Natural killer cell (primary cell): ENCODE measurements around the gene ESPNL. TPM values are rescaled to one million over a fixed set of nuclear protein-coding genes. Genes with fewer than 3 reads are reported as not detected.

Experiments
- ATAC-seq, 3 donors: fragments of 150-1000 bp in 2 of 3; fragments of 200-7000 bp in 1 of 3; cut with Tn5 transposase; 1 replicate in 1 of 3; 2 replicates in 2 of 3; pipeline ENCODE4 v1.10.0; 2021; ENCODE audit warnings: mild to moderate bottlenecking in 2 of 3, moderate library complexity in 2 of 3
- DNase-seq, 2 donors: peaks; one replicate each; pipeline versions ENCODE4 v3.0.0 to v3.0.0-alpha.2; 2013 to 2021; ENCODE audit warnings: mixed read lengths in 1 of 2
- H3K27ac ChIP-seq: one replicate; pipeline ENCODE4 v1.5.1; 2013; ENCODE audit warnings: mild to moderate bottlenecking, low read length
- H3K27me3 ChIP-seq: one replicate; pipeline ENCODE4 v1.6.1; 2013; ENCODE audit warnings: low read length; ENCODE audit not compliant: control insufficient read depth, insufficient read depth
- H3K36me3 ChIP-seq: one replicate; pipeline ENCODE4 v1.6.1; 2013; ENCODE audit warnings: low read length; ENCODE audit not compliant: control insufficient read depth, insufficient read depth
- H3K4me1 ChIP-seq: one replicate; pipeline ENCODE4 v1.6.1; 2013; ENCODE audit warnings: low read length; ENCODE audit not compliant: control insufficient read depth, insufficient read depth
- H3K4me3 ChIP-seq: one replicate; pipeline ENCODE4 v1.5.1; 2013; ENCODE audit warnings: low read length
- H3K9me3 ChIP-seq: one replicate; pipeline ENCODE4 v1.6.1; 2013; ENCODE audit warnings: low read length; ENCODE audit not compliant: control insufficient read depth, insufficient read depth
- H3K27ac Mint-ChIP-seq, 2 donors: one replicate each; pipeline ENCODE4 v1.8.0; 2022; ENCODE audit warnings: mild to moderate bottlenecking in 2 of 2, mixed read lengths in 2 of 2, moderate library complexity in 1 of 2
- H3K27me3 Mint-ChIP-seq, 2 donors: one replicate each; pipeline ENCODE4 v1.8.0; 2022; ENCODE audit warnings: low read depth in 2 of 2, mixed read lengths in 2 of 2
- H3K36me3 Mint-ChIP-seq: one replicate; pipeline ENCODE4 v1.8.0; 2022; ENCODE audit warnings: mixed read lengths
- H3K4me1 Mint-ChIP-seq, 2 donors: one replicate each; pipeline ENCODE4 v1.8.0; 2022; ENCODE audit warnings: mixed read lengths in 2 of 2
- H3K4me3 Mint-ChIP-seq: one replicate; pipeline ENCODE4 v1.8.0; 2022; ENCODE audit warnings: mild to moderate bottlenecking, moderate library complexity, mixed read lengths
- H3K9me3 Mint-ChIP-seq, 2 donors: one replicate each; pipeline ENCODE4 v1.8.0; 2022; ENCODE audit warnings: mixed read lengths in 2 of 2
- WGBS: methylation state at CpG from one replicate; pipeline ENCODE4 v1.1.7; 2013; ENCODE audit warnings: missing lambda C conversion rate; ENCODE audit not compliant: insufficient coverage; 5-methylcytosine and 5-hydroxymethylcytosine counted together
- intact Hi-C: fragments of 100-400 bp; cut with micrococcal nuclease; formaldehyde crosslinking; loops from one replicate; pipeline ENCODE4 v1.14.2; 2022
- total RNA-seq, 4 donors: library from RNA; stranded (reverse); fragments of 120-200 nt in 1 of 4; gene quantifications; one replicate each; pipeline versions ENCODE4 v1.2.3 to v1.2.4, GENCODE V29; 2013 to 2022
- TF ChIP-seq, protein P1 (sequence below): fragments of 200-600 bp; IDR thresholded peaks from one replicate; pipeline ENCODE4 v1.8.0; 2022; ENCODE audit warnings: antibody characterized with exemption

ESPNL gene
- total RNA-seq, 3 donors from 2014 or later (not counting 1 experiment from before 2014, with no cell fraction given) = not detected

DNA sequence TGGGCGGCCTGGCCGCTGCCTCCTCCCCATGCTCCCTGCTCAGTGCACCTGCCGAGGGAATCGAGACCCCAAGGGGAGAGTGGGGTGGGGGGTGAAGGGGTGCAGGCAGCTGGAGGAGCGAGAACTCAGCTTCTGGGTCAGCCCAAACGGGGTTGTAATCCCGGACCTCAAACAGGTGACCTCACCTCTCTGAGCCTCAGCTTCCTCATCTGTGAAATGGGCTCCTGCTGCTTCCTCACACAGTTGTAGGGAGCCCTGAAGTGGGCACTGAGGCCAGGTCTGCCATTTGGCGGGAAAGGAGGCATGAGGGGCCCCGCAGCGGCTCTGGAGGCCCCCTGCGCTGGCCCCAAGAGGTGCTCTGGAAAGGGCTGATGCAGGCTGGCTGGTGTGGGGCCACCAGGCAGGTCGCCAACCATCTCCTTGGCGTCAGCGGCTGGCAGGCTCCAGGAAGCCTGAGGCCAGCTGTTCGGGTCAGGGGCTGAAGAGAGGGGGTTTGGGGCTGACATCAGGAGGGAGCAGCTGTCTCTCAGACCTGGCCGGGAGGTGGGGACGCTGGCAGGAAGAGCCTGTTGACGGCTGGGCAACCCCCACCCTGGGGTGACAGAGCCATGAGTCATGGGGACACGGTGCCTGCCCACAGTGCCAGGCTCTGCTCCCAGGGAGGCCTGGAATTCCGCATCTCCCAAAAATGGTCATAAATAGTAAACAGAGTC is 43.3 kb downstream of the ESPNL start:
- no peaks in the 10 kb centered on the region for H3K36me3 Mint-ChIP-seq
- ATAC-seq = peak in 2 of 3 donors; percentile 32 to 69
- H3K9me3 ChIP-seq = no peaks in the 10 kb centered on the region
- WGBS = 62% methylated on average over 20 of the region's 20 CpGs
- no peak for DNase-seq
- no peaks in the 10 kb centered on the region for H3K9me3 Mint-ChIP-seq
- H3K27me3 ChIP-seq = no peaks in the 10 kb centered on the region
- no peaks in the 10 kb centered on the region for H3K27me3 Mint-ChIP-seq
- TF ChIP-seq, protein P1, sequence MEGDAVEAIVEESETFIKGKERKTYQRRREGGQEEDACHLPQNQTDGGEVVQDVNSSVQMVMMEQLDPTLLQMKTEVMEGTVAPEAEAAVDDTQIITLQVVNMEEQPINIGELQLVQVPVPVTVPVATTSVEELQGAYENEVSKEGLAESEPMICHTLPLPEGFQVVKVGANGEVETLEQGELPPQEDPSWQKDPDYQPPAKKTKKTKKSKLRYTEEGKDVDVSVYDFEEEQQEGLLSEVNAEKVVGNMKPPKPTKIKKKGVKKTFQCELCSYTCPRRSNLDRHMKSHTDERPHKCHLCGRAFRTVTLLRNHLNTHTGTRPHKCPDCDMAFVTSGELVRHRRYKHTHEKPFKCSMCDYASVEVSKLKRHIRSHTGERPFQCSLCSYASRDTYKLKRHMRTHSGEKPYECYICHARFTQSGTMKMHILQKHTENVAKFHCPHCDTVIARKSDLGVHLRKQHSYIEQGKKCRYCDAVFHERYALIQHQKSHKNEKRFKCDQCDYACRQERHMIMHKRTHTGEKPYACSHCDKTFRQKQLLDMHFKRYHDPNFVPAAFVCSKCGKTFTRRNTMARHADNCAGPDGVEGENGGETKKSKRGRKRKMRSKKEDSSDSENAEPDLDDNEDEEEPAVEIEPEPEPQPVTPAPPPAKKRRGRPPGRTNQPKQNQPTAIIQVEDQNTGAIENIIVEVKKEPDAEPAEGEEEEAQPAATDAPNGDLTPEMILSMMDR = no peak
- H3K27ac Mint-ChIP-seq = peak overlapping the region in 1 of 2 donors; percentile 31
- peaks cover 8 to 9% of the 10 kb centered on the region in 2 donors for H3K4me1 Mint-ChIP-seq
- peaks cover 20% of the 10 kb centered on the region for H3K4me1 ChIP-seq
- intact Hi-C loops = no loop called here
- no peaks in the 10 kb centered on the region for H3K36me3 ChIP-seq
- H3K27ac ChIP-seq = no peak overlapping the region
- no peak overlapping the region for H3K4me3 Mint-ChIP-seq
- no peak overlapping the region for H3K4me3 ChIP-seq

DNA sequence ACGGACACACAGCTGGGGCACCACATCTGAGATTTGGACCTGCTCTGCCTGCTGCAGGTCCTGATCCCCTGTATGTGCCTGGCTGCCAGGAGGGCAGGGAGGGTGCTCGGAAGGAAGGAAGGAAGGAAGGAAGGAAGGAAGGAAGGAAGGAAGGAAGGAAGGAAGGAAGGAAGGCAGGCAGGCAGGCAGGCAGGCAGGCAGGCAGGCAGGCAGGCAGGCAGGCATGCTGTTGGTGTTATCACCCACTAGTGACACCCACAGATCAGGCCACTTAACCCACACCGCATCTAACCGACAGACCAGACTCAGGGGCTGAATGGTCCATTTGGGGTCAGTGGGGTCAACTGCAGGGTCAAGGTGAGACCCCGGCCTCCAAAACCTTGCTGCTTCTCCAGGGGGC is 44.1 kb downstream of the ESPNL start:
- DNase-seq (no peak), ATAC-seq (no peak)
- peaks cover 11% of the 10 kb centered on the region for H3K4me1 ChIP-seq
- WGBS = 75% methylated on average over 5 of the region's 5 CpGs
- H3K27ac ChIP-seq = no peak overlapping the region
- H3K4me3 Mint-ChIP-seq = no peak overlapping the region
- no peaks in the 10 kb centered on the region for H3K27me3 Mint-ChIP-seq
- H3K9me3 Mint-ChIP-seq = no peaks in the 10 kb centered on the region
- H3K36me3 ChIP-seq = no peaks in the 10 kb centered on the region
- peak overlapping the region in 1 of 2 donors; percentile 31 for H3K27ac Mint-ChIP-seq
- intact Hi-C loops = no loop called here
- no peaks in the 10 kb centered on the region for H3K9me3 ChIP-seq
- H3K4me3 ChIP-seq = no peak overlapping the region
- TF ChIP-seq, protein P1 = no peak
- H3K36me3 Mint-ChIP-seq = no peaks in the 10 kb centered on the region
- H3K27me3 ChIP-seq = no peaks in the 10 kb centered on the region
- peaks cover 8 to 9% of the 10 kb centered on the region in 2 donors for H3K4me1 Mint-ChIP-seq

DNA sequence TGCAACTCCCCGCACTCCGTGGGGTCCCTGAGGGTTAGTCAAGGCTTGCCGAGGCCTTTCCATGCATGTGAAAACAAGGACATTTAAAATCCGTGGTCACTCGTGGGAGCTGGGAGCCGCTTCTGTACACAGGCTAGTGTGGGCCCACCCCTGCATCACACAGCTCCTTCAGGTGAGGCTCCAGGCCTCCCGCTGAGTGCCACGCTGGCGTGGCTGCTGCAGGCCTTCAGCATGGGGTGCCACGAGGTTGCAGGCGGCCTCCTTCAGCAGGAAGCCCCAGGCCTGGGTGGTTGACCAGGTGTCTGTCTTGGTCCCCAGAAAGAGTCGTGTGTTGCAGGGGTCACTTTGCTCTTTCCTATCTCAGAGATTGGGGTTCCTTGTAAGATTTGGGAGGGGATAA is 44.9 kb downstream of the ESPNL start:
- ATAC-seq = no peak
- Mint-ChIP-seq H3K27ac (no peak overlapping the region), H3K27me3 (no peaks in the 10 kb centered on the region), H3K9me3 (no peaks in the 10 kb centered on the region), H3K36me3 (no peaks in the 10 kb centered on the region), H3K4me1 (peaks cover 8 to 9% of the 10 kb centered on the region in 2 donors), H3K4me3 (no peak overlapping the region)
- Histone ChIP-seq H3K9me3 (no peaks in the 10 kb centered on the region), H3K36me3 (no peaks in the 10 kb centered on the region), H3K27ac (no peak overlapping the region), H3K27me3 (no peaks in the 10 kb centered on the region), H3K4me1 (peaks cover 8% of the 10 kb centered on the region), H3K4me3 (no peak overlapping the region)
- DNase-seq = no peak
- TF ChIP-seq, protein P1 = no peak
- 84% methylated on average over 12 of the region's 12 CpGs for WGBS
- intact Hi-C loops = no loop called here

DNA sequence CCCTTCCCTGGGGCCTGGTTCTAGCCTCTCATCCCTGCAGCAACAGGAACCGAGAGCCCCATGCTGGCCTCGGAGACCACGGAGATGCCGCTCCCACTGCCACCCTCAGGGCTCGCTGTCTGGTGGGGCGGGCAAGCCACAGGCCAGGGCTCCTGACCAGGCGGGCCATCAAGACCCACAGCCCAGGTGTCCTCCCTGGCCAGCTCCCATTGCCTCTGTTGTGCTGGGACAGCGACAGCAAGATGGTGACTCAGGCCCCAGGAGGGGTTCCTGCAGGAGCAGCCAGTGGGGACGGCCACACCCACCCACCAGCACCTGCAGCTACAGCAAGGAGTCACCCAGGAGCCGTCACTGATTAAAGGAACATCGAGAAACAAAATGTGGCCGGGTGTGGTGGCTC is 45.7 kb downstream of the ESPNL start:
- H3K4me1 Mint-ChIP-seq = peaks cover 8 to 9% of the 10 kb centered on the region in 2 donors
- Histone ChIP-seq H3K27ac (no peak overlapping the region), H3K4me1 (peaks cover 8% of the 10 kb centered on the region), H3K4me3 (no peak overlapping the region), H3K36me3 (no peaks in the 10 kb centered on the region), H3K9me3 (no peaks in the 10 kb centered on the region), H3K27me3 (no peaks in the 10 kb centered on the region)
- intact Hi-C loops = no loop called here
- WGBS = 78% methylated on average over 12 of the region's 12 CpGs
- no peaks in the 10 kb centered on the region for H3K36me3 Mint-ChIP-seq
- H3K4me3 Mint-ChIP-seq = no peak overlapping the region
- TF ChIP-seq, protein P1 = no peak
- no peaks in the 10 kb centered on the region for H3K27me3 Mint-ChIP-seq
- no peak for ATAC-seq
- H3K9me3 Mint-ChIP-seq = no peaks in the 10 kb centered on the region
- H3K27ac Mint-ChIP-seq = no peak overlapping the region
- no peak for DNase-seq
